Stimulated activated CD4-positive, alpha-beta T cell treated with anti-CD3 and anti-CD28 coated beads, Interleukin-12 subunit alpha, Interleukin-12 subunit beta, amount 100 ng/mL, for 48 hours (primary cell): ENCODE data around the gene KIAA0930.
"Not testable (repeated sequence)": the region's sequence is repeated elsewhere in the genome, so short reads cannot be mapped to it uniquely, and the experiment has no call there.

Experiments used
- DNase-seq, 3 donors: peaks; one replicate each; pipeline ENCODE4 v3.0.0-alpha.2; 2020; ENCODE audit warnings: low read depth in 2 of 3, low spot score in 1 of 3

The KIAA0930 gene

DNA sequence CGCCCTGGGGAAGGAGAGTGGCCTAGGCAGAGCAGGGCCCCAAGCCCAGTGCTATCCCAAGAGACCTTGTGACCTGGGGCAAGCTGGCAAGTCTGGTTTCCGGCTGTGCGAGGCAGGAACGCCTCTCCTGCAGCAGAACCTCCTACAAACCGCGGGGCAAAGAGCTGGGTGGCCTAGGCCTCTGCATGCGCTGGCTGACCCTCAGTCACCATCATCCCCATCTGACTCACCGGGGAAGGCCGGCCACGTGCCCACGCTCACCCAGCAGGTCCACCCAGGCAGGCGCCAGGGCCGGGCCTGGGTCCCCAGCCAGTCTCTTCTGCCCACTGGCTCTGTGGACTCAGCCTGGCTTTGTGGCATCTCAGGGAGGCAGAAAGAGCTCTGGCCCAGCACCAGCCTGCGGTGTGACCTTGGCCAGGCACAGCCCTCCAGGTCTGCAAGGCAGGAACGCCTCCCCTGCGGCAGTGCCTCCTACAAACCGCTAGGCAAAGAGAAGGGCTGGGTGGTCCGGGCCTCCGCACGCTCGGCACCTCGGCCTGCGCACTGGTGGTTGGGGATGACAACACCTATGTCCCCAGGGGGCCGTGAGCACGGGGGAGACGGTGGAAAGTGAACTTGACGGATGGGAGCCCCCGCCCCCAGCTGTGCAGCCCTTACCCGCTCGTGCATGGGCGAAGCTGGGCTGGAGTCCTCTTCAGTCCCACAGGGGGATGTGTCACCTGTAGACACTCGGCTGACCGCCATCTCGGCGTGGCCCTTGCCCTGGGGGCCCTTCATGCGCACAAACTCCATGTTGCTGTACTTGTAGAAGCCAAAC is 38.2 kb downstream of the KIAA0930 start:
- no peak for DNase-seq

DNA sequence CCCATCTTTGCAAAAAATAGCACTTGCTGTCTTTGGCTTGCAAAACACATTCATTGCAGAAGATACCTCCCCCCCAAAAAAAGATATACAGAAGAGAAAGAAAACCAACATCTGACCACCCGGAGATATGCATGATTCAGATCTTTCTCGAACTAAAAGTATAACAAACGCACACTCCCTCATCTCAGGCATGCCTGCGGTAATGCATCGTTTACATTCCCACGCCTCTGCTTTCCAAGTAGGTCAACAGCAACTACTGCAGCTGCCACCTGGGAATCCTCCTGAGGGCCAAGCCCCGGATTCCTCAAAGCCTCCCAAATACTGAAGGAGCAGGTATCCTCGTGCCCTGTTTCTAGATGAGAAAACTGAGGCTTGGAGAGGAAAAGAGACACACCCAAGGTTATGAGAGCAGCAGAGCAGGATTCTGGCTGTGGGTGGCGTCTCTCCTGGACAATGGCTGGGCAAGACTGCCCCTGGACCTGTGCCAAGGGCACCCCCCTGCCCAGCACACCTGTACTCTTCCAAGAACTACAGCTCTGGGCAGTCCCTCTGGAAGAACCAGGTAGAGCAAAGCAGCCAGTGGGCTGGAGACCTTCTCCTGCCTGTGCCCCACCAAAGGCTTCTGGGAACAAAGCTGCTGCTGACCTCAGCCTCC is 38.9 kb downstream of the KIAA0930 start:
- no peak for DNase-seq

DNA sequence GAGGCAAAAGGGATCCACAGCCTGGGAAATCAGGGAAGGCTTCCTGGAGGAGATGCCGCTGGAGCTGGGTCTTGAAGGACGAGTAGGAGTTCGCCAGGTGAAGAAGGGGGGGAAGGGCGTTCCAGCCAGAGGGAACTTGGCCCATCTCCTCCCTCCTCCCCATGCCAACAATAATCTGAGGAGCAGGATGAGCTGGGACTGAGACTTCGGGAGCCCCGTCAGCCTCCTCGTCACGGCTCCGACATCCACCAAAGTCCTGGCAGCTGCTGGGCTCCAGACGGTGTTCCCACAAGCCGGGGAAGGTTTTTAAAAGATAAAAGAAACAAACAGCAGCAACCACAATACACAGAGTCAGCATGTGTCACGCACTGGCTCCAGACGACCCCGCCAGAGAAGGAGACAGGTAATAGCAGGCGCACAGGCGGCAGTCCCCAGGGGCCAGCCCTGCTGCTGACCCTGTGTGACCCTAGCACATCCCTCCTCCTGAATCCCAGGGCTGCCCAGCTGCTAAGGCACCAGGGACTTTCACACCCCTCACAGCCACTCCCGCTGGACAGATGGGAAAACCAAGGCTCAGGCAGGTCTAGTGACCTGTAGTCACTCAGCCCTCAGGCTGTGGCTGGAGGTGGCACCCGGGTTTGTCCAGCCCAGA is 39.7 kb downstream of the KIAA0930 start:
- DNase-seq = no peak

DNA sequence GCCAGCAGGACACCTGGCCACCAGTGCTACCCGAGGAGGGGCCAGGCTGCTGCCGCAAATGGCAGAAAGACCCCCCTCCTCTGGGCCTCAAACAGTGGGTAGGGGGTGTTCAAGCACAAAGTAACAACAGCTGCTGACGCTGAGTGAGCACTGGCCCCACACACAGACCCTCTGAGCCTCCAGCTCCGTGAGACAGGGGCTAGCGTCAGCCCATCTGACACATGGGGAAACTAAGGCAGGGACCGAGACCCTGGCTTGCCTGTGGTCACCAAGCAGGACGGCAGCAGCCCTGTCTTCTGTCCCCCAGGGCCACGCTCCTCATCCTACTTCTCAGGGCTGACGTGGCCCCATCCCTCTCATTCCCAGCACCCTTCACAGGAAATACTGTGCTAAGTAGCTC is 40.5 kb downstream of the KIAA0930 start:
- no peak for DNase-seq

DNA sequence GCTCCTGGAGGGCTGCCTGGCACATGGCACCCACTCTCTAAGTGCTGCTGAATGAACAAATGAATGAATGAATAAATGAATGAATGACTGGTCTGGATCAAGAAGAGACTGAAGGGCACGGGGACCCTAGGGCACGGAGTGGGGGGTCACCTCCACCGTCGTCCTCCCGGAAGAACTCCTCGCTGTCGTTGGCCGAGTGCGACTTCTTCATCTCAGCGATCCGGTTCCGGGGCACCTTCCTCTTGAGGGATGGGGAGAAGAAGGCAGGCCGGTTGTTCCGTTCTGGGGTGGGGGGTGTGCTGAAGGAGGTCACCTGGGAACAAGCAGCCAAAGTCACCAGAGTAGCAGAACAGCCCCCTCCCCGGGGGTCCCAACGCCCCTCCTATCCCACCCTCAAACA is 41.0 kb downstream of the KIAA0930 start:
- DNase-seq = no peak

- DNase-seq = no peak
Measured at GRCh38 chr22:45198463-45198795, 42.3 kb downstream of the KIAA0930 start.

- no peak for DNase-seq
Measured at GRCh38 chr22:45197606-45198462, 42.9 kb downstream of the KIAA0930 start.

- DNase-seq = no peak
Measured at GRCh38 chr22:45196926-45197605, 43.6 kb downstream of the KIAA0930 start.

DNA sequence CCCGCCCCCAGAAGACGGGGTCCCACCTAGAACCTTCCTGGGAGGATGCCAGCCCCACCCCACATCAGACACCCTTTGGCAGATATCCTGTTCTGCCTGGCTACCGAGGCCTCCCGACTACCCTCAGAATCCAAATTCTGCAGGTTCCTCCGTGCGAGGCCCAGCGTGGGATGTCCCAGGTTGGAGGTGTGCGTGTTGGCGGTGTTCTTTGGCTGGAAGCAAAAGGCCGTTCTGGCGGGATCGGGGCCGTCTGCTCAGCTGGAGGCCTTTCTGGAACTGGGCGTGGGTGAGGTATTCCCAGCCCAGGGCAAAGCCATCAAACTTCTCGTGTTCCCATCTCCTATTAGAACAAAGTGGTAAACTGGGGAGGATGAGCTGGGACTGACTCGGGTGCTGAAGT is 44.4 kb downstream of the KIAA0930 start:
- DNase-seq = no peak

DNA sequence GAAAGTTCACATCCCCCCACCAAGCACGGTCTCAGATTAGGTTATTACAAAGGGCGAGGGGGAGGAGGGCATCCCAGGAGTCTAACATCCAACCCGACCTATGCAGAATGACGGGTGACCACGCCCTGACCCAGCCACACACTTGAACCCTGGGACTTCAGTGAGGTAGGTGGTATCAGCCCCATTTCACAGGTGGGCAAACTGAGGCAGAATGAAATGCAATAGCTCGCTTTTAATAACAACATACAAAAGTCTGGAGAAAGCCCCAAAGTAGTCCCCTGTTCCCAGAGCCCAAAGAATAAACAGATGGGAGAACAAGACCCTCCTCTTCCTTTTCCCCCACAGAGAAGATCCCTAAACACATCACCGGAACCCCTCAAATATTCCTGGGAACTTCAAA is 45.1 kb downstream of the KIAA0930 start:
- no peak for DNase-seq

DNA sequence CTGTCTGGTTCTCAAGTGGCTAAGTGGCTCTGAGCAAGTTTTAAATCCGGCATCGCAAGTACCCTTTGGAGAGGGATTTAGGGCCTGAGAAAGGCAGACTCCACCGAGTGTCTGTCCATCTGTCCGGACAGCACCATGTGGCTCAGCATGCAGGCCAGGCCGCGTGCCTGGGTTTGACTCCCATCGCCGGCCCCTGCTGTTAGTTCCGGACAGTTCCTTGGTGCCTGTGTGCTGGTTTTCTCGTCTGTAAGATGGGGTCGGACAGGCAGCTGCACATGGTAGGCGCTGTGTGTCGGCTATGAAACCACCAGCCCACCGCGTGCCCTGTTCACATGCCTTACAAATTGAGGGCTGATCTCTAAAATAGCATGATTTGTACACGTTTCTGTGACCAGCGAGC is 46.0 kb downstream of the KIAA0930 start:
- DNase-seq = no peak

GRCh38 chr22:45192701-45193187 is 48.0 kb downstream of the KIAA0930 start:
- DNase-seq = no peak

DNA sequence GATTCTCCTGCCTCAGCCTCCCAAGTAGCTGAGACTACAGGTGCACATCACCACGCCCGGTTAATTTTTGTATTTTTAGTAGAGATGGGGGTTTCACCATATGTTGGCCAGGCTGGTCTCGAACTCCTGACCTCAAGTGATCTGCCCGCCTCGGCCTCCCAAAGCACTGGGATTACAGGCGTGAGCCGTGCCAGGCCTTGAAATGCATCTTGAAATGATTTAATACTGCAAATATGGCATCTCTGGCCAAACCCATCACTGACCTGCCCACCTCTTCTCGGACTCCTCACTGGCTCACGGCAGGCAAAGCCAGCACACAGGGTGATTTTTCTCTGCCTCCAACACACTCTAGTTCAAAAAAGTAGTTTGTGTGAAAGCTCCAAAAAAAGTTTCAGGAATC is 48.9 kb downstream of the KIAA0930 start:
- DNase-seq = not testable (repeated sequence)

GRCh38 chr22:45190202-45190872 is 50.4 kb downstream of the KIAA0930 start:
- no peak for DNase-seq

DNA sequence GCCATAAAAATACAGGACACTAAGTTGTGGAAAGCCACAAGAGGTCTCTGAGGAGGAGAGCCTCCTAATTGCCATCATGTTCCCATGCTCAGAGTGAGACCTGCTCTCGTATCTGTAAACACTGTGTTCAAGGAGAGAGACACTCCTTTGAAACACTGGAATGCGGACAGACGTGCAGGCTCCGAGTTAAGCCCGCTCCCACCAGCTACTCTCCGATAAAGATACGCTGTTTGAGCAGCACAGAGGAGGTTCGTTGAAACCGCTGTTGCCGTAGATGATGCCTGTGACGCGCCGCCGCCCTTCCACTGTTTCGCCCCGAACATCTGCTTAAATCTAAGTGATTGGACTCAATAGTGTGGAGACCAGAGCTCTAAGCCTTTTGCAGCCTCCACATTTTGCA is 51.9 kb downstream of the KIAA0930 start:
- DNase-seq = no peak

- no peak for DNase-seq
Measured at GRCh38 chr22:45187891-45188290, 52.8 kb downstream of the KIAA0930 start.

- DNase-seq = no peak
Measured at GRCh38 chr22:45185718-45186514, 54.8 kb downstream of the KIAA0930 start.

DNA sequence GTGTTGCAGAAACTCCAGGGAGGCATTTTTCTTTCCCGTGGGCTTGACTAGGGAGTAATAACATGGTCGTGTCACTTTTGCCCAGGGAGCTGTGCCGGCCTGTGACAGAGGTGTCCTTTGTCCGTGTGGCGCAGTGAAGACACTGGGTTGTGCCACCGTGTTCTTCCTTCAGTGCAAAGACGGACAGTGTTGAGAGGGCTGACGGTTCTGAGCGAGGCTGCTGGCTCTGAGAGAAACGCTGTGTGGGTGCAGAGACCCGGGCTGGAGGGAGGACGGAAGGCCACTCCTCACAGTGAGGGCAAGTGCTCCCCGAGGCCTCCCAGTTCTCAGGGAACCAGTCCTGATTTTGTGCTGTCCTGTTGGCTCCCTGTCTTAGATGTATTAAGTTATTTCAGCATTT is 56.7 kb downstream of the KIAA0930 start:
- no peak for DNase-seq

DNA sequence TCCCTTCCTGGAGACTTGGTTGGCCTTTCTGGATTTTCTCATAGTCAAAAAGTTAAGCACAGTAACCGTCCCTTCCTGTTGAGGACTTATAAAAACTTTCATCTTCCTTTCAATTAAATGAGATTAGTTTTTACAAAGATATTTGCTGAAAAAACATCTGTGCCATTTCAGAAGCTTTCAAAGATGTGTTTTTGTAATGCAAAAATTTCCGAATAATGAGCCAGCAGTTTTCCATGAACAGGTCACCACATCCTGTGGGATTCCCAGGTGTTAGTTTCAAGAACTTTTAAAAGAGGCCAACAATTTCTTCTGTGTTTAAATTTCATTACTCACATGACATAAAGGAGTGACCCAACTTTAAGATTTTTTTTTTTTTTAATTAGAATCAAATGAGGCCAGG is 58.9 kb downstream of the KIAA0930 start:
- no peak for DNase-seq
